Uterus (tissue), 4 donors: ENCODE results near the gene CRYZL1. TPM values are rescaled to one million over a fixed set of nuclear protein-coding genes. Genes with fewer than 3 reads are reported as not detected.
"Not testable (repeated sequence)": the region's sequence is repeated elsewhere in the genome, so short reads cannot be mapped to it uniquely, and the experiment has no call there.

ENCODE experiments used
- DNase-seq, 2 donors: peaks; one replicate each; pipeline ENCODE4 v3.0.0-alpha.2; 2019 to 2020
- H3K27ac ChIP-seq, 2 donors: fragments of 200-600 bp; sonication (generic); 1 replicate in 1 of 2; 2 replicates in 1 of 2; pipeline ENCODE4 v1.5.1; 2016 to 2018
- H3K27me3 ChIP-seq, 2 donors: fragments of 200-600 bp; sonication (generic); one replicate each; pipeline ENCODE4 v1.5.1; 2018 to 2019; ENCODE audit warnings: control low read depth in 1 of 2
- H3K36me3 ChIP-seq, 2 donors: fragments of 200-600 bp; sonication (generic); one replicate each; pipeline ENCODE4 v1.5.1; 2019; ENCODE audit warnings: control low read depth in 1 of 2
- H3K4me1 ChIP-seq, 2 donors: fragments of 200-600 bp; sonication (generic); one replicate each; pipeline ENCODE4 v1.5.1; 2018 to 2019; ENCODE audit warnings: control low read depth in 1 of 2
- H3K4me3 ChIP-seq, 2 donors: fragments of 200-600 bp; sonication (generic); 1 replicate in 1 of 2; 2 replicates in 1 of 2; pipeline ENCODE4 v1.5.1; 2018 to 2019; ENCODE audit warnings: mild to moderate bottlenecking in 1 of 2
- H3K9me3 ChIP-seq, 2 donors: fragments of 200-600 bp; sonication (generic); one replicate each; pipeline ENCODE4 v1.5.1; 2019; ENCODE audit warnings: control low read depth in 1 of 2
- CTCF ChIP-seq, 4 experiments: fragments of 200-600 bp in 2 of 4; fragments of 450-650 bp in 2 of 4; sonication (generic) in 2 of 4; IDR thresholded peaks; one replicate each; pipeline ENCODE4 v1.5.1; 2016 to 2019; ENCODE audit warnings: antibody characterized with exemption in 4 of 4, mild to moderate bottlenecking in 2 of 4, moderate library complexity in 1 of 4
- POLR2A ChIP-seq, 2 donors: fragments of 450-650 bp; IDR thresholded peaks; one replicate each; pipeline ENCODE4 v1.6.1; 2016; ENCODE audit warnings: antibody characterized with exemption in 2 of 2, mild to moderate bottlenecking in 1 of 2, moderate library complexity in 1 of 2
- intact Hi-C: fragments of 100-400 bp; cut with DNase I; formaldehyde crosslinking; loops from one replicate; pipeline ENCODE4 v1.15.1; 2023; ENCODE audit warnings: low total_unique reads
- total RNA-seq, 4 donors: library from RNA; depleted of rRNA in 3 of 4; stranded (reverse); fragments of >200 nt in 3 of 4; gene quantifications; one replicate each; pipeline versions ENCODE4 v1.1.0 to v1.2.4, GENCODE V29; 2014 to 2023
- donor health status: DM: yes; HTN: yes; CAD: no.

CRYZL1 gene
- total RNA-seq, 4 donors from 2014 or later: 66.8 to 147 (median 67.3) TPM

GRCh38 chr21:33587792-33588484 is 53.6 kb downstream of the CRYZL1 start:
- H3K36me3 ChIP-seq: no peaks in the 10 kb centered on the region
- no peaks in the 10 kb centered on the region for H3K27me3 ChIP-seq
- intact Hi-C loops: no loop called here
- peak; percentile 38 to 41 for DNase-seq
- H3K9me3 ChIP-seq: no peaks in the 10 kb centered on the region
- H3K27ac ChIP-seq: peak overlapping the region; percentile 77 to 83
- H3K4me1 ChIP-seq: no peaks in the 10 kb centered on the region
- peak overlapping the region; percentile 44 to 54 for H3K4me3 ChIP-seq
- TF ChIP-seq POLR2A (IDR thresholded peaks at IDR 0.05) (no peak), CTCF (IDR thresholded peaks at IDR 0.05) (no peak)

GRCh38 chr21:33586927-33587326 is 54.6 kb downstream of the CRYZL1 start:
- intact Hi-C loops: no loop called here
- DNase-seq: no peak
- H3K9me3 ChIP-seq: no peaks in the 10 kb centered on the region
- no peaks in the 10 kb centered on the region for H3K4me1 ChIP-seq
- H3K27me3 ChIP-seq: no peaks in the 10 kb centered on the region
- H3K27ac ChIP-seq: no peak overlapping the region
- no peak overlapping the region for H3K4me3 ChIP-seq
- no peaks in the 10 kb centered on the region for H3K36me3 ChIP-seq
- no peak for TF ChIP-seq CTCF (IDR thresholded peaks at IDR 0.05)
- no peak for TF ChIP-seq POLR2A (IDR thresholded peaks at IDR 0.05)

- TF ChIP-seq POLR2A (IDR thresholded peaks at IDR 0.05) (no peak), CTCF (IDR thresholded peaks at IDR 0.05) (no peak)
Observed at GRCh38 chr21:33584455-33584854, 57.1 kb downstream of the CRYZL1 start.

GRCh38 chr21:33578959-33579542 is 62.5 kb downstream of the CRYZL1 start:
- no peaks in the 10 kb centered on the region for H3K4me1 ChIP-seq
- TF ChIP-seq CTCF (IDR thresholded peaks at IDR 0.05) (no peak), POLR2A (IDR thresholded peaks at IDR 0.05) (no peak)
- no peak for DNase-seq
- peak overlapping the region in 1 of 2 donors; percentile 13 for H3K27ac ChIP-seq
- intact Hi-C loops: no loop called here
- no peaks in the 10 kb centered on the region for H3K36me3 ChIP-seq
- no peaks in the 10 kb centered on the region for H3K9me3 ChIP-seq
- H3K27me3 ChIP-seq: no peaks in the 10 kb centered on the region
- no peak overlapping the region for H3K4me3 ChIP-seq

More at GRCh38 chr21:33584455-33584854, 57.1 kb downstream of the CRYZL1 start:
- no peaks in the 10 kb centered on the region for H3K36me3 ChIP-seq
- H3K27ac ChIP-seq: no peak overlapping the region
- no peak overlapping the region for H3K4me3 ChIP-seq
- DNase-seq: no peak
- H3K9me3 ChIP-seq: no peaks in the 10 kb centered on the region
- H3K4me1 ChIP-seq: no peaks in the 10 kb centered on the region
- intact Hi-C loops: no loop called here
- H3K27me3 ChIP-seq: no peaks in the 10 kb centered on the region

GRCh38 chr21:33578214-33578613 is 63.3 kb downstream of the CRYZL1 start:
- no peak for DNase-seq
- Histone ChIP-seq H3K27ac (peak overlapping the region in 1 of 2 donors; percentile 13), H3K4me1 (no peaks in the 10 kb centered on the region), H3K4me3 (no peak overlapping the region), H3K36me3 (no peaks in the 10 kb centered on the region), H3K9me3 (no peaks in the 10 kb centered on the region), H3K27me3 (no peaks in the 10 kb centered on the region)
- no peak for TF ChIP-seq CTCF (IDR thresholded peaks at IDR 0.05)
- TF ChIP-seq POLR2A (IDR thresholded peaks at IDR 0.05): no peak
- intact Hi-C loops: no loop called here

- H3K4me3 ChIP-seq, DNase-seq, H3K27ac ChIP-seq, intact Hi-C loops, H3K9me3 ChIP-seq, H3K4me1 ChIP-seq, H3K27me3 ChIP-seq, H3K36me3 ChIP-seq: not testable (repeated sequence)
Observed at GRCh38 chr21:33576741-33577141, 64.8 kb downstream of the CRYZL1 start.
